G401.6 (cell line): Measurements from ENCODE around the gene SBNO1.

ENCODE experiments used
- FAIRE-seq: peaks from 2 replicates; lab custom pipeline; 2012; peaks lifted over from hg19 to GRCh38; lab: Jason Lieb, UNC

The SBNO1 gene

DNA sequence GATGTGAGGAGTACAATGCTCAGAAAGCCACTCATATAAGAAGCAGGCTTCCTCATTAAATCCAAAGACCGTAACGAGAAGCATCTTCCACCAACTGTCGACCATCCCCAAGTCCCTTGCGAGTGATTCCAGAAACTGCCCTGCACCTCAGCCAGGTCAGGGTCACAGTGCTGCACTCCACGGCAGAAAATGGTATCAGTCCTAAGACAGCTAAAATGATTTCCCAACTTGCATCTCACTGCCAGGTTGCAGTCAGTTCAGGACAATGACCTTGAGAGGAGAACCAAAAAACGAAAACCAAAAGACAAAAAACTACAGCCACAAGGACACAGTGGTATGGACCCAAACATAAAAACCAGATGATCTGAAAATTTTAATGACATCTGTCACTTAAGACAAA is 20.6 kb downstream of the SBNO1 start:
- FAIRE-seq: no peak

DNA sequence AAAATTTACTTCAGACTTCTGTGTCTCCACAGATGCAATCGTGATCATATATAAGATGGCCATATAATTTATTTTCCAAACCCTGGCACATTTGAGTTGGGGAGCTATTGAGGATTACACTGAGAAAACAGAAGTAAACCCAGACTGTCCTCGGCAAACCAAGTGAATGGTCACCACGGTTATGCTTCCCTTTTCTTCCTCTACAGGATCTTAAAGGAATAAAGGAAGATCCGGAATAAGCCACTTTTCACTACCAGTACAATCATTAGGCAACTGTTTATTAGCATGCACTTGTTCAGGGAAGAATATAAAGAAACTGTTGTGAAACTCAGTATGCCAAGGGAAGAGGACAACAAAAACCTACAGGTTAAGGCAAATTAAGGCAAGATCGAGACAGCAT is 27.6 kb downstream of the SBNO1 start:
- FAIRE-seq: no peak

DNA sequence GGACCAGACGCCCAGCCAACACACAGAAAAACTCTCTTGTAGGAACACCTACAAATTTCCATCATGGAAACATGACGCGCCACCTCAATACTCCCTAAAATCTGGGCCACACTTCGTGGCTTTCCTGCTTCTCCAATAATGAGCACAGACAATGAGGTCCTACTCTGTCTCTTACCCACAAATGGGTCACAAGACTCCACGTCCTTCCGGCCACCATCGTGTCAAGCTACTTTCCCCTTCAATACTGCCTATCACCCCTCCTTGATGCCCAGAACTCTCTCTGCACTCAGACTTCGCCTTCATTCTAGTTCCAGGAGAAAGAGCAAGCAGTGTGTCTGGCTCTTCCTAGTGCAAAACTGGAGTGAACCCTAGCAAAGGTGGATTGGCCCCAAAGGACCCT is 28.1 kb downstream of the SBNO1 start:
- no peak for FAIRE-seq

DNA sequence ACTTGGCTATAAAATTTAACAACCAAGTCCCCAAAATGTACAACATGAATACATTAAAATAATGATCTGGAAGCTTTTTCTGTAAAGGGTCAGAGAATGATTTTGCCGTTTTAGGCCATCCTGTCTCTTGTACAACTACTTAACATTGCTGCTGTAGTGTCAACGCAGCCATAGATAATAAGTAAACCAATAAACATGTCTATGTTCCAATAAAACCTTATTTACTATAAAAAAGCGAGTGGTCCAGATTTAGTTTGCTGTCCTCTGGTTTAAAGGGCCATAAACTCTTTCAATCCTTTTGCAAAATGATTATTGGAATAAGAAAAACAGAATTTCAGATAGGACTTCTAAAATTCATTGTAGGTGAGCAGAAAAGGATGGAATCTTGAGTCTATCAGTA is 29.2 kb downstream of the SBNO1 start:
- FAIRE-seq: no peak

DNA sequence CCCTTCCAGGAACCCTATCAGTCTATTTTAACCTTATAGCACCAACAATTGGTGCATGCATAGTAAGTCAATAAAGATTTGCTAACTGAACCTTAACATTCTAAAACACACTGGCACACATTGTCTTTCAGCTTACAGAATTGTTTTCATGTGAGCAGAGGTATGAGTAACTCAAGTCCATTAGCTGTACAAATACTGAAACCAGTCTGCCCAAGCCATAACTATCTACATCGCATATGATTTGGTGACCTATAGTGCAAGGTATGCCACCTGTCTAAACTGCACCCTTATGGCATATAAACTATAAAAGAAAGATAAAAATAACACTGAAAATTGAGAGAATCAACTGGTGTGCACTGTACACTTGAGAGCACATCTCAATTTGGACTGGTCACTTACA is 34.8 kb downstream of the SBNO1 start:
- FAIRE-seq: no peak

DNA sequence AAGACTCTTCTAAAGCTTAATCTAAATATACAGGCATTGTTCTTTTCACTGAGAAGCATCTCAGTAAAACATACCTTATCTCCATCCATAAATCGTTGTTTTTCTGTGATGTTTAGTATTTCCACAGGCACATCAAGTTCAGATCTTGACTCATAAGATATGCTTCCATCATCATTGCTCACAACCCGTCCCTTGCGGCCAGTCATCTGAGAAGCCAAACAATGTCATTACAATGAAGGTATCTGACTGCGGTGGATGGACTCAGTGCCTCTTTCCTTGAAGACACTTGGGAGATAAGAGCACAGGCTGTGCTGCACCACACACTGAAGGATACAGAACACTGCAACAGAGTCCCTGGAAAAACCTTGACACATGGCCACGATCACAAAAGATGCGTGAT is 44.8 kb downstream of the SBNO1 start:
- no peak for FAIRE-seq

DNA sequence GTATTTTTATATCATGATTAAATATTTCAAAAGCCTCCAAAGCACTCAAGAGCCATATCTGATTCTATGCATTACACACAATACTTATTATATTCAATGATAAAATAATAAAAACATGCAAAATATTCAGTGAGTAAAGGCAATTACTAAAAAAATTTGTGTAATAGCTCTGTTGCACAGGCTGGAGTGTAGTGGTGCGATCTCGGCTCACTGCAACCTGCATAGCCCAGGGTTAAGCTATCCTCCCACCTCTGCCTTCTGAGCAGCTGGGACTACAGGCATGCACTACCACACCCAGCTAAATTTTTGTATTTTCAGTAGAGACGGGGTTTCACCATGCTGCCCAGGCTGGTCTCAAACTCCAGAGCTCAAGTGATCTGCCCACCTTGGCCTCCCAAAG is 45.4 kb downstream of the SBNO1 start:
- no peak for FAIRE-seq

DNA sequence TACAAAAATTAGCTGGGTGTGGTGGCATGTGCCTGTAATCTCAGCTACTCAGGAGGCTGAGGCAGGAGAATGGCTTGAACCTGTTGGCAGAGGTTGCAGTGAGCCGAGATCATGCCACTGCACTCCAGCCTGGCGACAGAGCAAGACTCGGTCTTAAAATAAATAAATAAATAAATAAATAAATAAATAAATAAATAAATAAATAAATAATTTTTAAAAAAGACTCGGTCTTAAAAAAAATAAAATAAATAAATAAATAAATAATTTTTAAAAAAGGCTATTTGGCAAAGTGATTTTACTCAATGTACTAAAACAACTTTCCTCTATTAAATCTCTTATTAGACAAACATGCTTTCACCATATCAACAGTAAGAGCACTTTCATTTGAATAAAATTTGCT is 51.6 kb downstream of the SBNO1 start:
- peak; percentile 81 for FAIRE-seq

DNA sequence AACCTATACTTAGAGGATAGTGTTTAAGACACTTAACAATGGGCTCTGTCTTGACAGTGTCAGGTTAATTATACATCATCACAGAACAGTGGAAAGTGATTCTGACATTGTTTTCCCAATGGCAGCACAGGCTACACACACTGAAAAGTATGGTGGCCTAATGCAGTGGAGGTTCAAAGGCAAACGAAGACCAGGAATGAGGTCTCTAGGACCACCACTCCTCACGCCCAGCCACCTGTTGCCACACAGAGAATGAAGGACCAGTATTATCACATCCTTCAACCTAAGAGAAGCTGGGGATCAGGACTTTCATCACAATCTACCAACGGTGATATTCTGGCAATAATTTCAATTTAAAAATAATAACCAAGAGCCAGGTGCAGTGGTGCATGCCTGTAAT is 58.4 kb downstream of the SBNO1 start:
- no peak for FAIRE-seq

DNA sequence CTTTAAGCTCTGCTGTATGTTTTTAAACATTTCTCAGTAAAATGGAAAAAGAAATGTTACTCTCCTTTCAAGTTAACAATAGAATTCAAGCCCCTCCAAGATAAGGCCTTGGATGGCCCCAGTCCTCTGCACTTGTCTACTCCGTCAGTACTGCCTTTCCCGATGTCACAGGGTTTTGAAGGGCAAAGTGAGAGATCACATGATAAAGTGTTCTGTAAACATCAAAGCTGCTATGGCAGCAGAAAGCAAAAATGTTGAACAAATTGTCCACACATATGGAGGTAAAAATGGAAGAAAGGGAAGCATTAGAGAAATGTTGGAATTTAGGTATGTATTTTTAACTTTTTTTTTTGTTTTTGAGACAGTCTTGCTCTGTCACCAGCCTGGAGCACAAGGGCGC is 59.5 kb downstream of the SBNO1 start:
- no peak for FAIRE-seq

DNA sequence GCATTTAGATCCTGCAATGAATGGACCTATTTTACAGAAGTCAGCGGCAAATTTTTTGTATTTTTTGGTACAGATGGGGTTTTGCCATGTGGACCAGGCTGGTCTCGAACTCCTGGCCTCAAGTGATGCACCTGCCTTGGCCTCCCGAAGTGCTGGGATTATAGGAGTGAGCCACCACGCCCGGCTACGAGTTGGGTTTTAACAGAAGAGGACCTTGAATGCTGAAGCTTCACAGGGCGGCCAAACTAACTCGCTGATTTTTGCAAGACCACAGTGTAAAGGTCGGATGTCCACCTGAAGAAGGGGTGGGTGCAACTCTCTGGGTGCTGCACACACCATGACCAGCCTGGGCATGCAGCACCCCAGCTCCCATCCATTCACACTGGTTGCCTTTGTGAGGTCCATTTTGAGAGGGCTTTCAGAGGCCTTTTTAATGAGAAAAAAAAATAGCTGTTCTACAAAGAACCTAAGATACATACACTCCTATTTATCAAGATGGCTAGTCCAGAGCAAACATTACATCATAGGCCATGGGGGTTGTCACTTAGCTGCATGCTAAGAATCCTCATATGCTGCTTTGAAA is 71.4 kb downstream of the SBNO1 start:
- no peak for FAIRE-seq

DNA sequence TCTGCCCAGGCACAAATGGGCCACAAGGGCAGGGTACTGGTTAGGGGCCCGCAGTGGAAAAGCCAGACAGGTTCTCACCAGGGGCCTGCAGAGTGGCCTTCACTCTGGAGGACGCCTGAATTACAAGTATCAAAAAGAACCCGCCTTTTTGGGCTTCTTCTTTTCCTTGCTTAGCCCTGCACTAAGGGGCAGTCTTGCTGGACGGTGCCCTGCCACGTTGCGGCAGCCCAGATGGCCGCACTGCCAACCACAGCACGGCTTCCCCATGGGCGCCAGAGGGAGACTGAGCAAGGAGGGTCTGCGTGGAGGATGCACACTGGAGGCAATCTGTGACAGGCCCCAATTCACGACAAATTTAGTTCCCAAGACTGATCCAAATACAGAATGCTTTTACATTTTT is 74.7 kb downstream of the SBNO1 start:
- no peak for FAIRE-seq

DNA sequence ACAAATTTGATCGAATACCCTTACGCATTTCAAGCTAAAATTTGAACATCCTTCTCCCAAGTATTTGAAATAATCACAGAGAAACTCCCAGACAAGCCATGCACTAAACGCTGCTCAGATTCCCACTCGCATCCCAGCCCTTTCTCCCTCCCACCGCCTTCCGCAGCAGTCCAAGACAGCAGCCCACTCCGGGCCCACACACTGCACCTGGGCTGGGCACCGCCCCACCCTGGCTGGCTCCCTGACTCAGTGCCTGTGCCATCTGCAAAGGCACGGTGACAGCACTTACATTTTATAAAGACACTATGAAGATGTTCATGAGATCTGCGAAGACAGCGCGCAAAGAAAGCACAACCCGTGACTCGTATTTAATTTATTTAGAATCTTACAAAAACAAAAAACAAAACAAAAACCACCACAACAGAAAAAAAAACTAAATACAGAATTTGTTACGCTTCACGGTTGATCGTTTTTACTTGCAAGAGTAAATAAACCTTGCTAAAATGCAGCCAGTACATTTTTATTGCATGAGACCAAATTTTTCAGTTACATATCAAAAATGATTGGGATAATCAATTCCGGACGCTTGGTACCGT is 75.8 kb downstream of the SBNO1 start:
- no peak for FAIRE-seq

DNA sequence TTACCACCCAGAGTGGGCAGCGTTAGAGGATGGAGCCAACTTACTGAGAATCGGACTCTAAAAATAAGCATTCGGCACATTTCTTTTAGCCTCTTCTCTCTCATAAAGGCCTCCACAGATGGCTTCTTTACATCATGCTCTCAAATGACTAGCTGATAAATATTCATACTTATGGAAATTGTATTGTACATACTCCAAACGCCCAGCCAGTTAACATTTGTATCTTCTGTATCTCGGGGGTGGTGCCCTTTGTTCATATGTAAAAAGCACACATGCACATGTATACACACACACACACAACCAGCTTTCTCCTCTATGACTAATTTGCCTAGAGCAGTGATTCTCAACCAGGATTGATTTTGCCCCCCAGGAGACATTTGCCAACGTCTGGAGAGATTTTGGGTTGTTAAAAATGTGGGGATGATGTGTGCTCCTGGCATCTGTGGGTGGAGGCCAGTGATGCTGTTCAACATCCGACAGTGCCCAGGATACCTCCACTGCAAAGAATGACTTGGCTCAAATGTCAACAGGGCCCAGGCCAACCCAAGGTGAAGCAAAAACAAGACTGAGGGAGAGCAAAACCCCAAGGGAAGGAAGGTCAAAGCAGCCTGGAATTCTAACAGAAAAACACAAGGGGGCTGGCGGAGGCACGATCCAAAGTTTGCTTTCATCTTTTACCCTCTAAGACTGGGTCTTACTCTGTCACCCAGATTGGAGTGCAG is 77.8 kb downstream of the SBNO1 start:
- FAIRE-seq: no peak

DNA sequence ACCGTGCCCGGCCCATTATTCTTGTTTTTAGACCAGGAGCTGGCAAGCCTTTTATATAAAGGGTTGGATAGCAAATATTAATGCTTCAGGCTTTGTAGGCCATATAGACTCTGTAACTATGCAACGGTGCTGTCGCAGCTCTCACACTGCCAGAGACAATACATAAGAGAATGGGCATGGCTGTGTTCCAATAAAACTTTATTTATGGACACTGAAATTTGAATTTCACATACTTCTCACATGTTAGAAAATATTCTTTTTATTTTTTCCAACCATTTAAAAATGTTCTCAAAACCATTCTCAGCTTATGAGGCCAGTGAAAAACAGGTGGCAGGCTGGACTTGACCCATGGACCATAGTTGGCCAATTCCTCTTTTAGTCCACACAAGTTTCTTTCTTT is 80.0 kb downstream of the SBNO1 start:
- FAIRE-seq: no peak

DNA sequence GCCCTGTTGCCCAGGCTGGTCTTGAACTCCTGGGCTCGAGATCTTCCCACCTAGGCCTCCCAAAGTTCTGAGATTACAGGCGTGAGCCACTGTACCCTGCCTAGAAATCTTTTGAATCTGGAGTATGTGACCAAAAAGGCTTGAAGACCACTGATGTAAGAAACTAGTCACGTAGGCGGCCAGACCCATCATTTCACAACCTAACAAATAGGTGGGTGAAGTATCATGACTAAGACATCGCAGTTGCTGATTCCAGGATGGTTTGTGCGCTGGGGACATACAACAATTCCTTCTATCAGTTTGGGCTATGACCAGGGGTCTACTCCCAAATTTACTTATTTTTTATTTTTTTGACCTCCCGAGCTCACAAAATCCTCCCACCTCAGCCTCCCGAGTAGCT is 81.2 kb downstream of the SBNO1 start:
- FAIRE-seq: no peak

DNA sequence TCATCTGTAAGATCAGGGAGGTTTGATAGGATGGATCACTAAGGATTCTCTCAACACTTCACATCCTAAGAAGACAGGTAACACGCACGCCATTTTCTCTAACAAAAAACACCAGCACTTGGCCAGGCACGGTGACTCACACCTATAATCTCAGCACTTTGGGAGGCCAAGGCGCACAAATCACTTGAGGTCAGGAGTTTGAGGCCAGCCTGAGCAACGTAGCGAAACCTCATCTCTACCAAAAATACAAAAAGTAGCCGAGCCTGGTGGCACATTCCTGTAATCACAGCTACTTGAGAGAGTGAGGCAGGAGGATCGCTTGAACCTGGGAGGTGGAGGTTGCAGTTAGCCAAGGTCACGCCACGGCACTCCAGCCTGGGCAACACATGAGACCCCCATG is 82.5 kb downstream of the SBNO1 start:
- no peak for FAIRE-seq

DNA sequence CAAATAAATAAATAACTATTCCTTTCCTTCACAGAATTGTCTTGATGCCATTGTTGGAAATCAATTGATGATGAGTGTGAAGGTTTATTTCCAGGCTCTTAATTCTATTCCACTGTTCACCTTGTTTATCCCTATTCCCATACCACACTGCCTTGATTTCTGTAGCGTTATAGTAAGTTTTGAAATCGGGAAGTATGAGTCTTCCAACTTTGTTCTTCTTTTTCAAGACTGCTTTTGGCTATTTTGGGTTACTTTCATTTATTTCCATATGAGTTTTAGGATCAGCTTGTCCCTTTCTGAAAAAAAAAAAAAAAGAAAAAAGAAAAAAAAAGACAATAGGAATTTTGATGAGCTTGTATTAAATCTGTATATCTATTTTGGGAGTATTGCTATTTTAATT is 83.7 kb downstream of the SBNO1 start:
- no peak for FAIRE-seq

DNA sequence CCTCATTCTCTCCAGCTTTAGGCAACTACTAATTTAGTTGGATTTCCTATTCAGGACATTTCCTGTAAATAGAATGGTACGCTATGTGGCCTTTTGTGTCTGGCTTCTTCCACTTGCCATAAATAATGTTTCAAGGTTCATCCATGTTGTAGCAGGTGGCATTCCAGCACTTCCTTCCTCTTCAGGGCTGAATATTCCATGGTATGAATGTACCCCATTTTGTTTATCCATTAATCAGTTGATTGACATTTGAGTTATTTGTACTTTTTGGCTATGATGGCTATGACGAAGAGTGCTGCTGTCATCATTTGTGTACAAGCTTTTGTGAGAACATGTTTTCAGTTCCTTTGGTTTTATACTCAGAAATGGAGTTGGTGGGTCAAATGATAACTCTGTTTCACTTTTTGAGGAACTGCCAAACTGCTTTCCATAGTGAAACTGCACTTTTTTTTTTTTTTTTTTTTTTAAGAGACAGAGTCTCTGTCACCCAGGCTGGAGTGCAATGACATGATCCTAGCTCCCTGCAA is 86.5 kb downstream of the SBNO1 start:
- FAIRE-seq: no peak

DNA sequence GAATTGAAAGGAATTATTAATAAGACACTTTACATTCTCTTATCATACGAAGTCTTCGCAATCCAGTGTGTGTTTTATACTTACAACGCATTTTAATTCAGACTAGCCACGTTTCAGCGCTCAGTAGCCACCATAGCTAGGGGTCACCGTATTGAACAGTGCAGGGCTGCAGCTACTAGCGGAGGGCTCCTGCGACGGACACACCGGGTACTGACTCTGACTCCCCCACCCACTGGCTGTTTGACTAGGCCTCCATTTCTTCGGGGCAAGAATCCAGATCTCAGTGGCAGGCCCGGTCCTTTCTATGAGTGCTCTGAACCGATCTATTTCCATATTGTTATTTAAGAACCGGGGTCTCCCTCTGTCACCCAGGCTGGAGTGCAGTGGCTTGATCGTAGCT is 91.5 kb downstream of the SBNO1 start:
- FAIRE-seq: no peak

DNA sequence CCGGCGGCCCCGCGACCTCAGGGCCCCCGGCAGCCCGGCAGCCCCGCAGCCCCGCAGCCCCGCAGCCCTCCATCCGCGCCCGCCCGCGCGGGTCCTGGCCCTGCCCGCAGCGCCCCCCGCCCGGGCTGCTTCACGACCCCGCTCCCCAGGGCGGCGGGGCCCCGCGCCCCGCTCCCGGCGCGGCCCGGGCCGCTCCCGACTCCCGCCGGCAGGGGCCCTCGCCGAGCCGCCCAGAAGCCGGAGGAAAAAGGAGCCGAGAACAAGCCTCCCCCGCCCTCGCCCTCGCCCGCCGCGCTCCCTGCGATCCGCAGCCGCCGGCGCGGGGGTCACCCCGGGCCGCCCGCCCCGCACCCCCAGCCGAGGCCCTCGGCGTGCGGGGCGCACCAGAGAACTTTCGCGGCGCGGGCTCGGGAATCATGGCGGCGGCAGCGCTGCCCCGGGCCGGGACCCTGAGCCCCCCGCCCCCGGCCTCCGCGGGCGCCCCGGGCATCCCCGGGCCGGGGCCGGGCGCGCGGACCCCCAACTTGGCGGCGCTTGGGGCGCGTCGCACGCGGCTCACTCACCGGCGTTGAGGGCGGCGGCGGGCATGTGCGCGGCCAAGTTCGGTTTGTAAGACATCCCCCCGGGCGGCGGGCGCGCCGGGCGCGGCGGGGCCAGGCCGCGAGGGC is 93.5 kb downstream of the SBNO1 start:
- no peak for FAIRE-seq

DNA sequence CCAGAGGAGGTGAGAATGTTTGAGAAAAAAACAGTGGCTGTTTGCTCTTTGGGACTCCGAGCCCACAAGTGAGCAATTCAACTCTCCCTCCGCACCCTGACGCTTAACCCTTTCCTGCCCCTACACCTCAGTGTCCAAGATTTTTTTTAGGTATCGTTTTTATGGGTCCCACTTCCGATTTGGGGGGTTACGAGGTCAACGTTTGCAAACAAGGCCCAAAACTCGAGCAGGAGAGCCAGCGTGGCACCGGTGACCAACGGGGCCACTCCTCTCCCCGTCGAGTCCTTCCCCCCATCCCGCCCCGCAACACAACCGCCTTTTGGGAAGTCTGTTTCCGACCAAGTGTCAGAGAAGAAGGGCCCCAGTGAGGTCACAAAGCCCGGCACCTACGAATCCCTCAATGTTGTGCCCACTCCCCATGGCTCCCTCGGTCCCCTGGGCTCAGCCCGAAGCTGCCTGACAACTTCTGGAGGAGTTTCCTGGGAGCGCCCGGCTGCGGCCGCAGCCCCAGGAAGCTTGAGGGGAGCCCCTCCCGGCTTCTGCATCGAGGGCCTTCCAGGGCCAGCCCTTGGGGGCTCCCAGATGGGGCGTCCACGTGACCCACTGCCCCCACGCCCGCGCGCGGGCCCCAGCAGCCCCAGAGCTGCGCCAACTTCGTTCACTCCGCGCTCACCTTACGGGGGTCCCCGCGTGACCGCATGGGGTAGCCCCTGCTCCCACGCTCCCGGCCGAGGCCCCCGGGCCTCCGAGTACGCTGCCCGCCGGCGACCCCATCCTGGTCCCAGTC is 94.2 kb downstream of the SBNO1 start:
- no peak for FAIRE-seq

DNA sequence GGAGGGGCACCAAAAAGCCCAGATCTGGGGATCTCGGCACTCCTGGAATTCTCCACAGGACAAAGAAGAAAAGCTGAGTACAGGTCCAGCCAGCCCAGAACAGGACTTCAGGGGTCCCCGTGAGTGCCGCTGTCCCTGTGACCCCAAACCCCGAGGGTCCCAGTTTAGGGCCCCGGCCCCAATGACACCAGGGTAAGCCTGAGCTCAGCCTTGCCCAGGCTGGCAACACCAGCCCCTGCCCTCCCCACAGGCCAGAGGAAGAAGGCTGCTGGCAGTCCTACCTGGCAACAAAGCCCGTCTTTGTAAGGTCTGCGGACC is 94.8 kb downstream of the SBNO1 start:
- FAIRE-seq: no peak
